Measurements from ENCODE around the gene RPL36AL. TPM values are rescaled to one million over a fixed set of nuclear protein-coding genes. Genes with fewer than 3 reads are reported as not detected.
A peak's percentile ranks its signal among the peaks of the same experiment; 100 is the strongest.
"Not testable (repeated sequence)": the region's sequence is repeated elsewhere in the genome, so short reads cannot be mapped to it uniquely, and the experiment has no call there.

The RPL36AL gene
- total RNA-seq, 2 experiments from 2014 or later: 320 to 330 TPM

DNA sequence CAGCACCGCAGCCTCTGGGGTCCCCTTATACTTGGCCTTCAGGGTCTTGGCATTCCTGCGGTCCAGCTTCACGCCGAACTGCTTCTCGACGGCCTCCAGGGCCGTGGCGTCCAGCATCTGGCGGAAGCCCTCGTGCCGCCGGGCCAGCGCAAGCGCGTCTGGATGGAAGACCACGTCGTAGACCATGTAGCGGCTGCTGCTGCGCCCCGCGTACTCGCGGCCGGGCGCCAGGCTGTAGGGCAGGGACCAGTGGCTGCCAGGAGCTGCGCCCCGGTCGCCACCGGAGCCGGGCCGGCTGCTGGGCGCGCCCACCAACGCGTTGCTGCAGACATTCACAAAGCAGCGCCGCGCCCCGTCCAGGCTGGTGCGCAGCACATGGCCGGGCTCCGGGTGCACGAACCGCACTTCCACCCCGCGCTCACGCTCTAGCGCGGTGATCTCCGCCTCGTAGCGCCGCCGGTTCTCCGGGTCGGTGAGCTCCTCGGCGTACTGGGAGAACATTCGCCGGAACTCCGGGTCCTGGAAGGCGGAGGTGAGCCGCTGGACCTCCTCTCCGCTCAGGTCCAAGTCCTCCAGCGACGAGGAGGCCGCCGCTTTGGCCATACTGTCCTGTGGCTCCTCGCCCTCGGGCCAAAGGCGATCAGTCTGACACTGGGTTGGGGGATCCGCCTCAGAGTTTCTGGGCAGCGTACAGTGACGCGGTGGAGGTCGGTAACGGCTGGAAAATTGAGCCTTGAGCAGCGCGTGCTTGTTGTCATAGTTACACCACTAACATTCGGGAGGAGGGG, 14.3 kb upstream of the RPL36AL start, which contains the start of gene DNAAF2:
TSS of gene DNAAF2 (minus strand) at position 698 of the 788 bp plus-strand sequence. CDS start at position 603, 95 bp downstream.
- H3K27me3 Mint-ChIP-seq: no peaks in the 10 kb centered on the region
- H3K9me3 Mint-ChIP-seq: no peaks in the 10 kb centered on the region
- peak within 1 kb of the TSS; percentile 93 for H3K27ac Mint-ChIP-seq
- CTCF ChIA-PET: interaction anchor here (0.7 to 6.3 kb wide), 37 partner anchors 8 to 686 kb away, joined by 3 to 156 read pairs (median 5); partner anchors contain the start of genes KLHDC1, KLHDC2, LRR1 and MGAT2
- DNase-seq: peak; percentile 69
- POLR2A ChIA-PET: interaction anchor here (0.6 to 8.6 kb wide), 35 partner anchors 7 to 889 kb away, joined by 3 to 293 read pairs (median 4); partner anchors contain the start of genes DMAC2L, KLHDC2, L2HGDH and LRR1
- peak within 1 kb of the TSS; percentile 88 for H3K4me3 Mint-ChIP-seq
- peaks cover 41% of the 10 kb centered on the region for H3K4me1 Mint-ChIP-seq
- peaks cover 26% of the 10 kb centered on the region for H3K36me3 Mint-ChIP-seq (ENCODE audit: low read depth)

GRCh38 chr14:49633640-49634546, 13.5 kb upstream of the RPL36AL start:
- POLR2A ChIA-PET: interaction anchor here (0.6 to 8.6 kb wide), 36 partner anchors 8 to 890 kb away, joined by 3 to 293 read pairs (median 4); partner anchors contain the start of genes DMAC2L, KLHDC2, L2HGDH and LRR1
- Mint-ChIP-seq H3K4me1 (peaks cover 45% of the 10 kb centered on the region), H3K4me3 (peak overlapping the region; percentile 88), H3K27me3 (no peaks in the 10 kb centered on the region), H3K36me3 (ENCODE audit: low read depth) (peaks cover 22% of the 10 kb centered on the region), H3K27ac (peak overlapping the region; percentile 81), H3K9me3 (no peaks in the 10 kb centered on the region)
- CTCF ChIA-PET: interaction anchor here (0.6 to 6.3 kb wide), 51 partner anchors 9 to 687 kb away, joined by 3 to 156 read pairs (median 4); partner anchors contain the start of genes KLHDC1, KLHDC2, LRR1 and MGAT2
- DNase-seq: peak; percentile 95

GRCh38 chr14:49623941-49624839, 3.8 kb upstream of the RPL36AL start:
- H3K36me3 Mint-ChIP-seq (ENCODE audit: low read depth): peaks cover 59% of the 10 kb centered on the region
- CTCF ChIA-PET: interaction anchor here (1.0 to 7.4 kb wide), 2 partner anchors 9 to 37 kb away, joined by 3 to 156 read pairs; partner anchors contain the start of gene DNAAF2
- H3K27me3 Mint-ChIP-seq: no peaks in the 10 kb centered on the region
- H3K4me3 Mint-ChIP-seq: peak overlapping the region; percentile 94
- POLR2A ChIA-PET: interaction anchor here (0.7 to 6.6 kb wide), 10 partner anchors 8 to 490 kb away, joined by 3 to 293 read pairs (median 6); partner anchors contain the start of genes DNAAF2, KLHDC2, LRR1 and POLE2
- peak; percentile 40 for DNase-seq
- peaks cover 43% of the 10 kb centered on the region for H3K4me1 Mint-ChIP-seq
- peak overlapping the region; percentile 87 for H3K27ac Mint-ChIP-seq
- no peaks in the 10 kb centered on the region for H3K9me3 Mint-ChIP-seq

DNA sequence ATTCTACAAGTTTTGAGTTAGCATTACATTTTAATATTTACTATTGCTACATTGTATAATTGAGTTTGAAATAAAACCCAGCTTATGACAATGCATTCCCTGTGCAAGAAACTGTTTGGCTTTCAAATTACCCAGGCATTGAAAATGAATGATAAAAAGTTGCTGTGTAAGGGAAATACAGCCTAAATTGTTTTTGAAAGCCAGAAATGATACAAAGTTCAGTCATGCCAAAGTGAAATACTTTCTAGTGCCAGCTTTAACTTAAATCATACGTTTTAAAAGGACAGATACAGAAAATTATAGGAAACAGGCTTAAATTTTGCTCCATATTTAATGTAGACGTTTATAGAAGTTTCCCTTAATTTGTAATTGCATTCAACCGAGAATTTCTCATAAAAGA, 3.0 kb upstream of the RPL36AL start:
- Mint-ChIP-seq H3K4me3 (peak overlapping the region; percentile 94), H3K27ac (peak overlapping the region; percentile 87), H3K27me3 (no peaks in the 10 kb centered on the region), H3K36me3 (ENCODE audit: low read depth) (peaks cover 67% of the 10 kb centered on the region), H3K4me1 (peaks cover 47% of the 10 kb centered on the region), H3K9me3 (no peaks in the 10 kb centered on the region)
- POLR2A ChIA-PET: interaction anchor here (1.0 to 6.6 kb wide), 9 partner anchors 9 to 491 kb away, joined by 3 to 293 read pairs (median 8); partner anchors contain the start of genes DNAAF2, KLHDC2, LRR1 and POLE2
- DNase-seq: no peak
- CTCF ChIA-PET: interaction anchor here (1.0 to 7.4 kb wide), 2 partner anchors 10 to 36 kb away, joined by 3 to 156 read pairs; partner anchors contain the start of gene DNAAF2

DNA sequence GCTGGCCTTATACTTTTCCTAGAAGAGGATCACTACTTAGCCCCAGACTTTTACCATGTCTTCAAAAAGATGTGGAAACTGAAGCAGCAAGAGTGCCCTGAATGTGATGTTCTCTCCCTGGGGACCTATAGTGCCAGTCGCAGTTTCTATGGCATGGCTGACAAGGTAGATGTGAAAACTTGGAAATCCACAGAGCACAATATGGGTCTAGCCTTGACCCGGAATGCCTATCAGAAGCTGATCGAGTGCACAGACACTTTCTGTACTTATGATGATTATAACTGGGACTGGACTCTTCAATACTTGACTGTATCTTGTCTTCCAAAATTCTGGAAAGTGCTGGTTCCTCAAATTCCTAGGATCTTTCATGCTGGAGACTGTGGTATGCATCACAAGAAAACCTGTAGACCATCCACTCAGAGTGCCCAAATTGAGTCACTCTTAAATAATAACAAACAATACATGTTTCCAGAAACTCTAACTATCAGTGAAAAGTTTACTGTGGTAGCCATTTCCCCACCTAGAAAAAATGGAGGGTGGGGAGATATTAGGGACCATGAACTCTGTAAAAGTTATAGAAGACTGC, 1.7 kb upstream of the RPL36AL start:
- H3K9me3 Mint-ChIP-seq: no peaks in the 10 kb centered on the region
- H3K36me3 Mint-ChIP-seq (ENCODE audit: low read depth): peaks cover 73% of the 10 kb centered on the region
- peaks cover 48% of the 10 kb centered on the region for H3K4me1 Mint-ChIP-seq
- ChIA-PET CTCF (interaction anchor here (0.5 to 7.4 kb wide), 7 partner anchors 11 to 240 kb away, joined by 3 to 156 read pairs (median 19); partner anchors contain the start of genes DNAAF2, LRR1, NEMF and RPS29), POLR2A (interaction anchor here (0.9 to 6.6 kb wide), 13 partner anchors 10 to 495 kb away, joined by 3 to 293 read pairs (median 32); partner anchors contain the start of genes DNAAF2, KLHDC1, KLHDC2 and LRR1)
- peak overlapping the region; percentile 94 for H3K27ac Mint-ChIP-seq
- H3K27me3 Mint-ChIP-seq: no peaks in the 10 kb centered on the region
- no peak for DNase-seq
- H3K4me3 Mint-ChIP-seq: peak overlapping the region; percentile 94

- Mint-ChIP-seq H3K9me3 (no peaks in the 10 kb centered on the region), H3K4me3 (peak overlapping the region; percentile 94), H3K4me1 (peaks cover 49% of the 10 kb centered on the region), H3K36me3 (ENCODE audit: low read depth) (peaks cover 74% of the 10 kb centered on the region), H3K27ac (peak overlapping the region; percentile 94), H3K27me3 (no peaks in the 10 kb centered on the region)
- DNase-seq: peak; percentile 71
- ChIA-PET POLR2A (interaction anchor here (0.6 to 6.6 kb wide), 32 partner anchors 11 to 1210 kb away, joined by 3 to 293 read pairs (median 6); partner anchors contain the start of genes ARF6, DNAAF2, KLHDC1 and KLHDC2), CTCF (interaction anchor here (0.5 to 7.4 kb wide), 17 partner anchors 11 to 700 kb away, joined by 3 to 156 read pairs (median 5); partner anchors contain the start of genes DNAAF2, KLHDC2, LRR1 and NEMF)
These were observed 872 bp upstream of the RPL36AL start for GRCh38 chr14:49621114-49621881.

- H3K36me3 Mint-ChIP-seq (ENCODE audit: low read depth): peaks cover 69% of the 10 kb centered on the region
- H3K27me3 Mint-ChIP-seq: no peaks in the 10 kb centered on the region
- ChIA-PET CTCF (interaction anchor here (0.7 to 7.4 kb wide), 20 partner anchors 8 to 692 kb away, joined by 3 to 156 read pairs (median 4); partner anchors contain the start of genes DNAAF2, KLHDC2, LRR1 and NEMF), POLR2A (interaction anchor here (0.8 to 6.6 kb wide), 31 partner anchors 9 to 1211 kb away, joined by 3 to 293 read pairs (median 6); partner anchors contain the start of genes ARF6, DNAAF2, KLHDC1 and KLHDC2)
- H3K4me3 Mint-ChIP-seq: peak overlapping the region; percentile 94
- H3K27ac Mint-ChIP-seq: peak overlapping the region; percentile 94
- H3K4me1 Mint-ChIP-seq: peaks cover 44% of the 10 kb centered on the region
- no peak for DNase-seq
- H3K9me3 Mint-ChIP-seq: no peaks in the 10 kb centered on the region
These were observed 696 bp downstream of the RPL36AL start for GRCh38 chr14:49619730-49620129.

DNA sequence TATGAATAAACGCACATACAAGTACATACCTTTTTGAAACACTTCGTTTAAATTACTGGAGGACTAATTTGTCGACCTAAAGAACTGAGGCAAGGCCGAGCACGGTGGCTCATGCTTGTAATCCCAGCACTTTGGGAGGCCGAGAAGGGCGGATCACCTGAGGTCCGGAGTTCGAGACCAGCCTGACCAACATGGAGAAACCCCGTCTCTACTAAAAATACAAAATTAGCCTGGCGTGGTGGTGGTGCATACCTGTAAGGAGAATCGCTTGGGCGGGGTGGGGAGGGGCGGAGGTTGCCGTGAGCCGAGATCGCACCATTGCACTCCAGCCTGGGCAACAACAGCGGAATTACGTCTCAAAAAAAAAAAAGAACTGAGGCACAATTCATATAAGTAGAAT, 1.2 kb downstream of the RPL36AL start:
- not testable (repeated sequence) for H3K27me3 Mint-ChIP-seq, DNase-seq, H3K9me3 Mint-ChIP-seq
- Mint-ChIP-seq H3K27ac (peak overlapping the region; percentile 94), H3K4me3 (peak overlapping the region; percentile 94), H3K36me3 (ENCODE audit: low read depth) (peaks cover 69% of the 10 kb centered on the region), H3K4me1 (peaks cover 43% of the 10 kb centered on the region)
- CTCF ChIA-PET: interaction anchor here (2.5 to 7.4 kb wide), 4 partner anchors 14 to 242 kb away, joined by 19 to 156 read pairs (median 34); partner anchors contain the start of genes DNAAF2, LRR1 and RPS29
- POLR2A ChIA-PET: interaction anchor here (0.8 to 6.6 kb wide), 11 partner anchors 9 to 1212 kb away, joined by 3 to 293 read pairs (median 28); partner anchors contain the start of genes ARF6, DNAAF2, KLHDC2 and LRR1

GRCh38 chr14:49617852-49618519, 2.4 kb downstream of the RPL36AL start:
- Mint-ChIP-seq H3K27ac (peak overlapping the region; percentile 31), H3K4me1 (peaks cover 36% of the 10 kb centered on the region), H3K9me3 (no peaks in the 10 kb centered on the region), H3K27me3 (no peaks in the 10 kb centered on the region), H3K36me3 (ENCODE audit: low read depth) (peaks cover 65% of the 10 kb centered on the region), H3K4me3 (peak overlapping the region; percentile 94)
- ChIA-PET CTCF (interaction anchor here (1.1 kb wide), 2 partner anchors 16 to 31 kb away, joined by 3 to 4 read pairs; no protein-coding TSS in a partner anchor), POLR2A (interaction anchor here (0.8 to 2.2 kb wide), 6 partner anchors 12 to 232 kb away, joined by 3 to 14 read pairs (median 4); partner anchors contain the start of genes LRR1 and RPS29)
- DNase-seq: no peak

Data from activated CD4-positive, alpha-beta memory T cell treated with anti-CD3 and anti-CD28 coated beads, Interleukin-2, amount 10 ng/mL, durations not matched to agents 7 days and 5 days (primary cell).